Body of pancreas (tissue), 4 donors: ENCODE measurements around the gene GUCA2A.

ENCODE experiments used
- POLR2A ChIP-seq, 3 donors: fragments of 450-650 bp; IDR thresholded peaks; one replicate each; pipeline ENCODE4 v1.6.1; 2016; ENCODE audit warnings: antibody characterized with exemption in 3 of 3, mild to moderate bottlenecking in 2 of 3
- TF ChIP-seq, protein P1 (sequence below), 7 experiments: fragments of 450-650 bp in 4 of 7; fragments of 200-600 bp in 3 of 7; sonication (generic) in 3 of 7; IDR thresholded peaks; one replicate each; pipeline ENCODE4 v1.5.1; 2016 to 2019; ENCODE audit warnings: antibody characterized with exemption in 7 of 7

DNA sequence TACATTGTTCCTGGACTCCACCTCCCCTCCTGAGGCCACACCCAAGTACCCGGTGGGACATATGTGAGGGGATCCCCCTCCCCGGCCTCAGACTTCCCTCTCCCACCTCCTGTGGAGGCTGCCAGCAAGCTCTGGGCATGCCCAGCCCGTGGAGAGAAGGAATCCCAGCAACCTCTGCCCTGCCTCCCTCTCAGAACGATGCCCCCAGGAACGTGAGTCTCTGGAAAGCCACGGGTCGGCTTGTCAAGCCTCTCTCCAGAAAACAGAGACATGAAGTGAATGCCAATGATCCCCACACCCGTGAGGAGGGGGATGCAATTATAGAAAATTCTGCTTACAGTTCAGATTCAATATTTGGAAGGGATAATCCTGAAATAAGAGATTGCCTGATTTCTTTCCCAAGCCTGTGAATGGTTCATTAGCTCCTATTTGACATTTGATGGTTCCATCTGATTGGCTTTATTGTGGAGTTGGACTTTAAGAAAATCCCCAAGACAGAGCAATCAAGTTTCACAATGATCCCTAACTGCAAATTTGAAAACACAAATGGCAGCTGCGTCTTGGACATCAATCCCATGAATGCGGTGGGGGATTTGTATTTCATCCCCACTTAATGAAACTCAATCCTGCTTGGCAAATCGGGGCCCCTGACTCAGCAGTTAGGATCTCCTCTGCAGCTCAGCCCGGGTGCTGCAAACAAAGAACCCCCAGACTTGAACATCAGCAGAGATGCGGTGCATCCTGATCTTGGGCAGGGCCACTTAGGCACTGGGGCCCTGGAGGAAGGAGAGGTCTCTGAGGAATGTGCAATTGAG is 20.4 kb downstream of the GUCA2A start:
- TF ChIP-seq, protein P1, sequence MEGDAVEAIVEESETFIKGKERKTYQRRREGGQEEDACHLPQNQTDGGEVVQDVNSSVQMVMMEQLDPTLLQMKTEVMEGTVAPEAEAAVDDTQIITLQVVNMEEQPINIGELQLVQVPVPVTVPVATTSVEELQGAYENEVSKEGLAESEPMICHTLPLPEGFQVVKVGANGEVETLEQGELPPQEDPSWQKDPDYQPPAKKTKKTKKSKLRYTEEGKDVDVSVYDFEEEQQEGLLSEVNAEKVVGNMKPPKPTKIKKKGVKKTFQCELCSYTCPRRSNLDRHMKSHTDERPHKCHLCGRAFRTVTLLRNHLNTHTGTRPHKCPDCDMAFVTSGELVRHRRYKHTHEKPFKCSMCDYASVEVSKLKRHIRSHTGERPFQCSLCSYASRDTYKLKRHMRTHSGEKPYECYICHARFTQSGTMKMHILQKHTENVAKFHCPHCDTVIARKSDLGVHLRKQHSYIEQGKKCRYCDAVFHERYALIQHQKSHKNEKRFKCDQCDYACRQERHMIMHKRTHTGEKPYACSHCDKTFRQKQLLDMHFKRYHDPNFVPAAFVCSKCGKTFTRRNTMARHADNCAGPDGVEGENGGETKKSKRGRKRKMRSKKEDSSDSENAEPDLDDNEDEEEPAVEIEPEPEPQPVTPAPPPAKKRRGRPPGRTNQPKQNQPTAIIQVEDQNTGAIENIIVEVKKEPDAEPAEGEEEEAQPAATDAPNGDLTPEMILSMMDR (IDR thresholded peaks at IDR 0.05) = no peak
- TF ChIP-seq POLR2A (IDR thresholded peaks at IDR 0.05) = no peak
